Fibroblast of skin of right quadriceps (primary cell): Measurements from ENCODE around the gene IFT172.
"Not testable (repeated sequence)": the region's sequence is repeated elsewhere in the genome, so short reads cannot be mapped to it uniquely, and the experiment has no call there.

Experiments
- DNase-seq: peaks from one replicate; pipeline ENCODE4 v3.0.0-alpha.2; 2013

IFT172 gene

GRCh38 chr2:27489498-27490397 is at the start of gene IFT172:
TSS of gene IFT172 (minus strand) at chr2:27489743. CDS start at chr2:27489653, 90 bp downstream.
- DNase-seq: peak; percentile 97

- DNase-seq: not testable (repeated sequence)
These were observed 49.4 kb upstream of the IFT172 start for GRCh38 chr2:27538839-27539450.

- DNase-seq: no peak
These were observed 47.7 kb upstream of the IFT172 start for GRCh38 chr2:27537287-27537686.

- no peak for DNase-seq
These were observed 42.4 kb upstream of the IFT172 start for GRCh38 chr2:27531983-27532382.

GRCh38 chr2:27527182-27527581 is 37.6 kb upstream of the IFT172 start:
- no peak for DNase-seq

GRCh38 chr2:27522400-27522945 is 32.9 kb upstream of the IFT172 start:
- DNase-seq: no peak

- DNase-seq: no peak
These were observed 30.8 kb upstream of the IFT172 start for GRCh38 chr2:27520316-27520715.

- DNase-seq: no peak
These were observed 29.2 kb upstream of the IFT172 start for GRCh38 chr2:27518782-27519113.

GRCh38 chr2:27518113-27518781 is 28.7 kb upstream of the IFT172 start:
- no peak for DNase-seq

- DNase-seq: no peak
These were observed 19.8 kb upstream of the IFT172 start for GRCh38 chr2:27509326-27509725.

GRCh38 chr2:27507293-27507692 is 17.8 kb upstream of the IFT172 start:
- DNase-seq: no peak

- DNase-seq: no peak
These were observed 17.0 kb upstream of the IFT172 start for GRCh38 chr2:27506587-27506986.

GRCh38 chr2:27502142-27502541 is 12.6 kb upstream of the IFT172 start:
- DNase-seq: no peak

- DNase-seq: no peak
These were observed 11.5 kb upstream of the IFT172 start for GRCh38 chr2:27501042-27501441.

GRCh38 chr2:27498975-27499374 is 9.4 kb upstream of the IFT172 start:
- no peak for DNase-seq

GRCh38 chr2:27497288-27497627 is 7.7 kb upstream of the IFT172 start:
- no peak for DNase-seq

GRCh38 chr2:27496357-27497287 is 7.1 kb upstream of the IFT172 start, which contains the start of gene GCKR:
TSS of gene GCKR (plus strand) at chr2:27496839. CDS start at chr2:27496905, 66 bp downstream.
- DNase-seq: peak; percentile 12

GRCh38 chr2:27495840-27496356 is 6.4 kb upstream of the IFT172 start:
- no peak for DNase-seq

- no peak for DNase-seq
These were observed 5.5 kb upstream of the IFT172 start, which contains the start of gene FNDC4 for GRCh38 chr2:27494944-27495554. TSS of gene FNDC4 (minus strand) at chr2:27495200. CDS start at chr2:27494679, 521 bp downstream.

GRCh38 chr2:27494284-27494943 is 4.9 kb upstream of the IFT172 start:
- peak; percentile 13 for DNase-seq

GRCh38 chr2:27493948-27494283 is 4.4 kb upstream of the IFT172 start:
- DNase-seq: no peak
